Activated naive CD8-positive, alpha-beta T cell treated with anti-CD3 and anti-CD28 coated beads, Interleukin-2, amount 10 ng/mL, durations not matched to agents 7 days and 5 days (primary cell): ENCODE results near the gene HNF1A. TPM values are rescaled to one million over a fixed set of nuclear protein-coding genes. Genes with fewer than 3 reads are reported as not detected.
"Not testable (repeated sequence)": the region's sequence is repeated elsewhere in the genome, so short reads cannot be mapped to it uniquely, and the experiment has no call there.

Source experiments
- ATAC-seq: fragments of 150-1000 bp; cut with Tn5 transposase; one replicate; pipeline ENCODE4 v1.10.0; 2021; ENCODE audit warnings: low read depth, moderate library complexity
- POLR2A ChIA-PET: fragments of 350-600 bp; sonication (Branson Sonifier 250); formaldehyde crosslinking; loops from one replicate; lab custom pipeline; 2021; ENCODE audit warnings: antibody characterized with exemption; lab: Charles Lee
- DNase-seq: peaks from one replicate; pipeline ENCODE4 v3.0.0; 2021
- H3K27ac Mint-ChIP-seq: one replicate; pipeline ENCODE4 v1.8.0; 2022; ENCODE audit warnings: mild to moderate bottlenecking, mixed read lengths
- H3K27me3 Mint-ChIP-seq: one replicate; pipeline ENCODE4 v1.8.0; 2022; ENCODE audit warnings: mild to moderate bottlenecking, moderate library complexity, mixed read lengths
- H3K36me3 Mint-ChIP-seq: one replicate; pipeline ENCODE4 v1.8.0; 2021; ENCODE audit warnings: mild to moderate bottlenecking, mixed read lengths
- H3K4me1 Mint-ChIP-seq: one replicate; pipeline ENCODE4 v1.8.0; 2021; ENCODE audit warnings: mixed read lengths
- H3K4me3 Mint-ChIP-seq: one replicate; pipeline ENCODE4 v1.8.0; 2022; ENCODE audit warnings: mild to moderate bottlenecking, moderate library complexity, mixed read lengths
- H3K9me3 Mint-ChIP-seq: one replicate; pipeline ENCODE4 v1.8.0; 2021; ENCODE audit warnings: mixed read lengths
- total RNA-seq, 2 experiments: library from RNA; stranded (reverse); gene quantifications; one replicate each; pipeline ENCODE4 v1.2.3, GENCODE V29; 2021

The HNF1A gene
- total RNA-seq, 2 experiments from 2014 or later, result not detected

- Mint-ChIP-seq H3K27me3 (peaks cover 2% of the 10 kb centered on the region), H3K9me3 (no peaks in the 10 kb centered on the region), H3K27ac (no peak overlapping the region), H3K36me3 (no peaks in the 10 kb centered on the region), H3K4me1 (peaks cover 7% of the 10 kb centered on the region), H3K4me3 (no peak overlapping the region)
- POLR2A ChIA-PET, result no interaction called here
- DNase-seq (no peak), ATAC-seq (no peak)
These were observed 34.9 kb upstream of the HNF1A start for GRCh38 chr12:120943482-120943881.

DNA sequence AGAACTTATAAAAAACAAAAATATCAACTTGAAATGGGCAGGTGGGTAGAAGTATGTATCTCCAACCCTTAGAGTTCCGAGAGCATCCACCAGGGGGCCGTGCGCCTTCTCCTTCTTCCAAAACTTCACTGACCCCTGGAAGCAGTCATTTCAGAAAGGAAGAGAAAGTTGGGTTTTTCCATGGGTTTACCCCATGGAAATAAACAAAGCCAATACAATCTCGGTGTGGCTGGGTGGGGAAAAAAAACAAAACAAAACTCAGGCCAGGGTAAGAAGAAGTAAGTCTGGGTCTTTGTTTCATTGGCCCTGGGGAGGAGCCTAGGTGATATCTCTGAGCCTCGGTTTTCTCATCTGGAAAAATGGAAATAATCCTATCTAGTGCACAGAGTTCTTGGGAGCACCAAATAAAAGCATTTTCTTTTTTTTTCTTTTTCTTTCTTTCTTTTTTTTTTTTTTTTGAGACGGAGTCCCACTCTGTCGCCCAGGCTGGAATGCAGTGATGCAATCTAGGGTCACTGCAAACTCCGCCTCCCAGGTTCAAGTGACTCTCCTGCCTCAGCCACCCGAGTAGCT is 33.6 kb upstream of the HNF1A start:
- ATAC-seq (no peak), DNase-seq (peak; percentile 61)
- H3K27me3 Mint-ChIP-seq, result peaks cover 2% of the 10 kb centered on the region
- H3K4me1 Mint-ChIP-seq, result peaks cover 7% of the 10 kb centered on the region
- POLR2A ChIA-PET, result no interaction called here
- H3K36me3 Mint-ChIP-seq, result no peaks in the 10 kb centered on the region
- H3K9me3 Mint-ChIP-seq, result no peaks in the 10 kb centered on the region
- H3K27ac Mint-ChIP-seq, result no peak overlapping the region
- no peak overlapping the region for H3K4me3 Mint-ChIP-seq

GRCh38 chr12:120945516-120945915 is 32.8 kb upstream of the HNF1A start:
- H3K4me1 Mint-ChIP-seq, H3K36me3 Mint-ChIP-seq, H3K4me3 Mint-ChIP-seq, POLR2A ChIA-PET, H3K27me3 Mint-ChIP-seq, H3K9me3 Mint-ChIP-seq, H3K27ac Mint-ChIP-seq, ATAC-seq, DNase-seq: not testable (repeated sequence)

DNA sequence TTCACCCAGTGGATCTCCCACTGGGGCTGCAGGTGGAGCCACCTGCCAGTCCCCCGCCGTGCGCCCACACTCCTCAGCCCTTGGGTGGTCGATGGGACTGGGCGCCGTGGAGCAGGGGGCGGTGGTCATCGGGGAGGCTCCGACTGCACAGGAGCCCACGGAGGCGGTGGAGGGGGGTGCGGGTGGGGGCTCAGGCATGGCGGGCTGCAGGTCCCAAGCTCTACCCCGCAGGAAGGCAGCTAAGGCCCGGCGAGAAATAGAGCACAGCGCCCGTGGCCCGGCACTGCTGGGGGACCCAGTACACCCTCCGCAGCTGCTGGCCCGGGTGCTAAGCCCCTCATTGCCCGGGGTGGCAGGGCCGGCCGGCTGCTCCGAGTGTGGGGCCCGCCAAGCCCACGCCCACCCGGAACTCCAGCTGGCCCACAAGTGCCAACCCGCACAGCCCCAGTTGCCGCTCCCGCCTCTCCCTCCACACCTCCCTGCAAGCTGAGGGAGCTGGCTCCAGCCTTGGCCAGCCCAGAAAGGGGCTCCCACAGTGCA is 28.0 kb upstream of the HNF1A start:
- POLR2A ChIA-PET, H3K4me1 Mint-ChIP-seq, H3K36me3 Mint-ChIP-seq, DNase-seq, H3K27me3 Mint-ChIP-seq, H3K9me3 Mint-ChIP-seq, H3K4me3 Mint-ChIP-seq, H3K27ac Mint-ChIP-seq, ATAC-seq: not testable (repeated sequence)

GRCh38 chr12:120950807-120951206 is 27.5 kb upstream of the HNF1A start:
- ATAC-seq (no peak), DNase-seq (no peak)
- Mint-ChIP-seq H3K27ac (no peak overlapping the region), H3K27me3 (no peaks in the 10 kb centered on the region), H3K4me3 (no peak overlapping the region), H3K36me3 (no peaks in the 10 kb centered on the region), H3K9me3 (no peaks in the 10 kb centered on the region), H3K4me1 (peaks cover 1% of the 10 kb centered on the region)
- POLR2A ChIA-PET, result no interaction called here

GRCh38 chr12:120955232-120955631 is 23.1 kb upstream of the HNF1A start:
- Mint-ChIP-seq H3K36me3 (no peaks in the 10 kb centered on the region), H3K27me3 (peaks cover 8% of the 10 kb centered on the region), H3K4me3 (no peak overlapping the region), H3K9me3 (no peaks in the 10 kb centered on the region), H3K4me1 (peaks cover 13% of the 10 kb centered on the region), H3K27ac (no peak overlapping the region)
- DNase-seq (no peak), ATAC-seq (no peak)
- POLR2A ChIA-PET, result interaction anchor here (0.6 to 0.7 kb wide), 2 partner anchors 52 to 178 kb away, joined by 4 to 5 read pairs; partner anchors contain the start of gene P2RX7

GRCh38 chr12:120956579-120957300 is 21.6 kb upstream of the HNF1A start:
- Mint-ChIP-seq H3K27me3 (peaks cover 8% of the 10 kb centered on the region), H3K27ac (no peak overlapping the region), H3K36me3 (no peaks in the 10 kb centered on the region), H3K9me3 (no peaks in the 10 kb centered on the region), H3K4me3 (no peak overlapping the region), H3K4me1 (peaks cover 13% of the 10 kb centered on the region)
- no peak for ATAC-seq
- POLR2A ChIA-PET, result no interaction called here
- no peak for DNase-seq

GRCh38 chr12:120959111-120959878 is 19.0 kb upstream of the HNF1A start:
- no peaks in the 10 kb centered on the region for H3K9me3 Mint-ChIP-seq
- H3K27me3 Mint-ChIP-seq, result peaks cover 12% of the 10 kb centered on the region
- H3K4me1 Mint-ChIP-seq, result peaks cover 17% of the 10 kb centered on the region
- peak overlapping the region; percentile 54 for H3K27ac Mint-ChIP-seq
- peak overlapping the region; percentile 56 for H3K4me3 Mint-ChIP-seq
- no peaks in the 10 kb centered on the region for H3K36me3 Mint-ChIP-seq
- no peak for DNase-seq
- ATAC-seq, result no peak
- POLR2A ChIA-PET, result interaction anchor here (0.6 to 1.2 kb wide), 4 partner anchors 12 to 842 kb away, joined by 3 to 4 read pairs (median 4); partner anchors contain the start of gene RNU4-2

DNA sequence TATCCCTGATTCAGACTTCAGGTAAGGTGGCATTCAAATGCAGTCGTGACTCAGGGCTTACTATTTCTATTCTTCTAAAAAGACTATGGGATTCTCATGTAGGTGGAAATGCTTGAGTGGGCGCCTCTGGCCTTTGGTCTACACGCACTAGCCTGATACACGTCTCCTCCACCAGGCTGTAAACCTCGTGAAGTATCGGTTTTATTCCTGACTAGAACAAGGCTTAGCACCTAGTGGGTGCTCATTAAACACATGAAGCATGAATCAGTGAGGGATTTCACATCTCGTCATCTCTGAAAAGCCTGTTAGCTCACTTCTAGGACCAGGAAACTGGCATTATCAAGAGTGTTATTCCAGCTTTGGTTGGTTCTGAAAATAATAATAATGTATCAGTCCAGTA is 17.7 kb upstream of the HNF1A start:
- POLR2A ChIA-PET, result interaction anchor here (0.9 kb wide), 1 partner anchor 58 kb away, joined by 4 read pairs; no protein-coding TSS in a partner anchor
- no peaks in the 10 kb centered on the region for H3K9me3 Mint-ChIP-seq
- H3K36me3 Mint-ChIP-seq, result no peaks in the 10 kb centered on the region
- H3K4me3 Mint-ChIP-seq, result no peak overlapping the region
- peaks cover 12% of the 10 kb centered on the region for H3K27me3 Mint-ChIP-seq
- DNase-seq (no peak), ATAC-seq (no peak)
- peaks cover 17% of the 10 kb centered on the region for H3K4me1 Mint-ChIP-seq
- no peak overlapping the region for H3K27ac Mint-ChIP-seq

- ATAC-seq, result no peak
- POLR2A ChIA-PET, result no interaction called here
- Mint-ChIP-seq H3K4me3 (no peak overlapping the region), H3K27me3 (peaks cover 9% of the 10 kb centered on the region), H3K36me3 (no peaks in the 10 kb centered on the region), H3K4me1 (peaks cover 17% of the 10 kb centered on the region), H3K27ac (no peak overlapping the region), H3K9me3 (no peaks in the 10 kb centered on the region)
- no peak for DNase-seq
These were observed 16.5 kb upstream of the HNF1A start for GRCh38 chr12:120961604-120962531.

GRCh38 chr12:120962532-120963020 is 15.8 kb upstream of the HNF1A start:
- POLR2A ChIA-PET, result no interaction called here
- DNase-seq, result no peak
- H3K9me3 Mint-ChIP-seq, result no peaks in the 10 kb centered on the region
- peaks cover 17% of the 10 kb centered on the region for H3K4me1 Mint-ChIP-seq
- no peak overlapping the region for H3K27ac Mint-ChIP-seq
- no peak overlapping the region for H3K4me3 Mint-ChIP-seq
- ATAC-seq, result no peak
- H3K27me3 Mint-ChIP-seq, result peaks cover 4% of the 10 kb centered on the region
- H3K36me3 Mint-ChIP-seq, result no peaks in the 10 kb centered on the region

GRCh38 chr12:120964298-120964697 is 14.0 kb upstream of the HNF1A start:
- no peaks in the 10 kb centered on the region for H3K9me3 Mint-ChIP-seq
- POLR2A ChIA-PET, result no interaction called here
- H3K4me3 Mint-ChIP-seq, result no peak overlapping the region
- ATAC-seq (no peak), DNase-seq (no peak)
- no peaks in the 10 kb centered on the region for H3K36me3 Mint-ChIP-seq
- no peak overlapping the region for H3K27ac Mint-ChIP-seq
- peaks cover 4% of the 10 kb centered on the region for H3K27me3 Mint-ChIP-seq
- peaks cover 14% of the 10 kb centered on the region for H3K4me1 Mint-ChIP-seq
